ENCODE results near the gene XPOT. TPM values are rescaled to one million over a fixed set of nuclear protein-coding genes. Genes with fewer than 3 reads are reported as not detected.

Gene XPOT
- polyA plus RNA-seq, 1 donor from 2014 or later = 50.8 TPM

- Histone ChIP-seq H3F3A (ENCODE audit: insufficient read depth, low read length, poor library complexity, severe bottlenecking) (no peaks in the 10 kb centered on the region), H3K4me2 (ENCODE audit: low read length) (no peak overlapping the region), H3K9ac (ENCODE audit: low read length) (no peak overlapping the region), H3K36me3 (ENCODE audit: insufficient read depth, low read length) (no peaks in the 10 kb centered on the region), H3K79me2 (replicated peaks; ENCODE audit: insufficient read depth, low read length) (peaks cover 33% of the 10 kb centered on the region), H4K20me1 (ENCODE audit: insufficient read depth) (no peaks in the 10 kb centered on the region), H2AFZ (ENCODE audit: low read depth, low read length) (no peak overlapping the region), H3K27ac (ENCODE audit: low read length) (no peak overlapping the region), H3K9me2 (ENCODE audit: insufficient read depth, low read length) (no peaks in the 10 kb centered on the region), H3K27me3 (ENCODE audit: insufficient read depth, low read depth, low read length) (no peaks in the 10 kb centered on the region), H3K9me3 (ENCODE audit: low read length) (no peaks in the 10 kb centered on the region), H3K4me3 (ENCODE audit: low read length) (no peak overlapping the region)
- TF ChIP-seq MXI1 (conservative IDR thresholded peaks at IDR 0.05; ENCODE audit: poor library complexity, severe bottlenecking) = no peak
Observed at GRCh38 chr12:64456119-64456518, 51.9 kb downstream of the XPOT start.

- no peak overlapping the region for H3K27ac ChIP-seq (ENCODE audit: low read length)
- no peaks in the 10 kb centered on the region for H3K9me2 ChIP-seq (ENCODE audit: insufficient read depth, low read length)
- H3F3A ChIP-seq (ENCODE audit: insufficient read depth, low read length, poor library complexity, severe bottlenecking) = no peaks in the 10 kb centered on the region
- no peak overlapping the region for H3K4me3 ChIP-seq (ENCODE audit: low read length)
- H3K36me3 ChIP-seq (ENCODE audit: insufficient read depth, low read length) = no peaks in the 10 kb centered on the region
- H3K79me2 ChIP-seq (replicated peaks; ENCODE audit: insufficient read depth, low read length) = peaks cover 33% of the 10 kb centered on the region
- H3K9ac ChIP-seq (ENCODE audit: low read length) = no peak overlapping the region
- no peak overlapping the region for H3K4me2 ChIP-seq (ENCODE audit: low read length)
- TF ChIP-seq TAF1 (IDR thresholded peaks at IDR 0.05; ENCODE audit: low read depth) (no peak), MXI1 (conservative IDR thresholded peaks at IDR 0.05; ENCODE audit: poor library complexity, severe bottlenecking) (no peak), SMC3 (conservative IDR thresholded peaks at IDR 0.05; ENCODE audit: poor library complexity) (no peak), EZH2 (IDR thresholded peaks at IDR 0.05; ENCODE audit: borderline replicate concordance, insufficient read depth, low read length, poor library complexity, severe bottlenecking) (no peak), CTCF (IDR thresholded peaks at IDR 0.05; ENCODE audit: poor library complexity, severe bottlenecking) (no peak), POLR2AphosphoS5 (IDR thresholded peaks at IDR 0.05) (no peak), RAD21 (conservative IDR thresholded peaks at IDR 0.05) (no peak), EP300 (conservative IDR thresholded peaks at IDR 0.05; ENCODE audit: poor library complexity, severe bottlenecking) (no peak)
- TF ChIP-seq, protein P1, sequence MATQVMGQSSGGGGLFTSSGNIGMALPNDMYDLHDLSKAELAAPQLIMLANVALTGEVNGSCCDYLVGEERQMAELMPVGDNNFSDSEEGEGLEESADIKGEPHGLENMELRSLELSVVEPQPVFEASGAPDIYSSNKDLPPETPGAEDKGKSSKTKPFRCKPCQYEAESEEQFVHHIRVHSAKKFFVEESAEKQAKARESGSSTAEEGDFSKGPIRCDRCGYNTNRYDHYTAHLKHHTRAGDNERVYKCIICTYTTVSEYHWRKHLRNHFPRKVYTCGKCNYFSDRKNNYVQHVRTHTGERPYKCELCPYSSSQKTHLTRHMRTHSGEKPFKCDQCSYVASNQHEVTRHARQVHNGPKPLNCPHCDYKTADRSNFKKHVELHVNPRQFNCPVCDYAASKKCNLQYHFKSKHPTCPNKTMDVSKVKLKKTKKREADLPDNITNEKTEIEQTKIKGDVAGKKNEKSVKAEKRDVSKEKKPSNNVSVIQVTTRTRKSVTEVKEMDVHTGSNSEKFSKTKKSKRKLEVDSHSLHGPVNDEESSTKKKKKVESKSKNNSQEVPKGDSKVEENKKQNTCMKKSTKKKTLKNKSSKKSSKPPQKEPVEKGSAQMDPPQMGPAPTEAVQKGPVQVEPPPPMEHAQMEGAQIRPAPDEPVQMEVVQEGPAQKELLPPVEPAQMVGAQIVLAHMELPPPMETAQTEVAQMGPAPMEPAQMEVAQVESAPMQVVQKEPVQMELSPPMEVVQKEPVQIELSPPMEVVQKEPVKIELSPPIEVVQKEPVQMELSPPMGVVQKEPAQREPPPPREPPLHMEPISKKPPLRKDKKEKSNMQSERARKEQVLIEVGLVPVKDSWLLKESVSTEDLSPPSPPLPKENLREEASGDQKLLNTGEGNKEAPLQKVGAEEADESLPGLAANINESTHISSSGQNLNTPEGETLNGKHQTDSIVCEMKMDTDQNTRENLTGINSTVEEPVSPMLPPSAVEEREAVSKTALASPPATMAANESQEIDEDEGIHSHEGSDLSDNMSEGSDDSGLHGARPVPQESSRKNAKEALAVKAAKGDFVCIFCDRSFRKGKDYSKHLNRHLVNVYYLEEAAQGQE (IDR thresholded peaks at IDR 0.05; ENCODE audit: borderline replicate concordance) = no peak
- no peaks in the 10 kb centered on the region for H3K9me3 ChIP-seq (ENCODE audit: low read length)
- H2AFZ ChIP-seq (ENCODE audit: low read depth, low read length) = no peak overlapping the region
- no peaks in the 10 kb centered on the region for H3K27me3 ChIP-seq (ENCODE audit: insufficient read depth, low read depth, low read length)
- no peaks in the 10 kb centered on the region for H4K20me1 ChIP-seq (ENCODE audit: insufficient read depth)
Observed at GRCh38 chr12:64457032-64457431, 52.8 kb downstream of the XPOT start.

- no peak overlapping the region for H3K27ac ChIP-seq (ENCODE audit: low read length)
Observed at GRCh38 chr12:64457466-64457865, 53.3 kb downstream of the XPOT start.

More at GRCh38 chr12:64457466-64457865, 53.3 kb downstream of the XPOT start:
- Histone ChIP-seq H3F3A (ENCODE audit: insufficient read depth, low read length, poor library complexity, severe bottlenecking) (no peaks in the 10 kb centered on the region), H3K9ac (ENCODE audit: low read length) (no peak overlapping the region), H2AFZ (ENCODE audit: low read depth, low read length) (no peak overlapping the region), H3K36me3 (ENCODE audit: insufficient read depth, low read length) (no peaks in the 10 kb centered on the region), H3K27me3 (ENCODE audit: insufficient read depth, low read depth, low read length) (no peaks in the 10 kb centered on the region), H4K20me1 (ENCODE audit: insufficient read depth) (no peaks in the 10 kb centered on the region), H3K9me3 (ENCODE audit: low read length) (no peaks in the 10 kb centered on the region), H3K4me2 (ENCODE audit: low read length) (no peak overlapping the region), H3K4me3 (ENCODE audit: low read length) (no peak overlapping the region), H3K79me2 (replicated peaks; ENCODE audit: insufficient read depth, low read length) (peaks cover 32% of the 10 kb centered on the region), H3K9me2 (ENCODE audit: insufficient read depth, low read length) (no peaks in the 10 kb centered on the region)
- TF ChIP-seq SMC3 (conservative IDR thresholded peaks at IDR 0.05; ENCODE audit: poor library complexity) = no peak
- TF ChIP-seq, protein P1 (IDR thresholded peaks at IDR 0.05; ENCODE audit: borderline replicate concordance) = no peak
- TF ChIP-seq RAD21 (conservative IDR thresholded peaks at IDR 0.05) = no peak
- no peak for TF ChIP-seq MXI1 (conservative IDR thresholded peaks at IDR 0.05; ENCODE audit: poor library complexity, severe bottlenecking)
- TF ChIP-seq POLR2AphosphoS5 (IDR thresholded peaks at IDR 0.05) = no peak

Measured in neural cell (in vitro differentiated cells).